Prostate gland (tissue), 2 donors: ENCODE results near the gene FNDC10. TPM values are rescaled to one million over a fixed set of nuclear protein-coding genes. Genes with fewer than 3 reads are reported as not detected.
"Not testable (repeated sequence)": the region's sequence is repeated elsewhere in the genome, so short reads cannot be mapped to it uniquely, and the experiment has no call there.

Experiments
- DNase-seq: peaks from one replicate; pipeline ENCODE4 v3.0.0-alpha.2; 2019; ENCODE audit warnings: low spot score
- H3K27ac ChIP-seq, 2 donors: fragments of 200-600 bp; sonication (generic); 2 replicates each; pipeline ENCODE4 v1.5.1; 2017 to 2019
- H3K27me3 ChIP-seq: fragments of 200-600 bp; sonication (generic); replicated peaks from 2 replicates; pipeline ENCODE4 v1.5.1; 2019; ENCODE audit not compliant: insufficient read depth
- H3K36me3 ChIP-seq, 2 donors: fragments of 200-600 bp; sonication (generic); 1 replicate in 1 of 2; 2 replicates in 1 of 2; pipeline versions ENCODE4 v1.5.1 to v1.8.1; 2017 to 2019
- H3K4me1 ChIP-seq: fragments of 200-600 bp; sonication (generic); replicated peaks from 2 replicates; pipeline ENCODE4 v1.5.1; 2019
- H3K4me3 ChIP-seq, 2 donors: fragments of 200-600 bp; sonication (generic); 2 replicates each; pipeline ENCODE4 v1.5.1; 2017 to 2019
- H3K9me3 ChIP-seq: fragments of 200-600 bp; sonication (generic); 2 replicates; pipeline ENCODE4 v1.5.1; 2017
- POLR2A ChIP-seq: fragments of 450-650 bp; IDR thresholded peaks from one replicate; pipeline ENCODE4 v1.6.1; 2016; ENCODE audit warnings: antibody characterized with exemption, mild to moderate bottlenecking
- POLR2AphosphoS5 ChIP-seq: sonication (generic); formaldehyde crosslinking; IDR thresholded peaks from one replicate; pipeline ENCODE4 v1.6.1; 2017; ENCODE audit warnings: antibody characterized with exemption
- WGBS: methylation state at CpG from one replicate; pipeline ENCODE4 v1.1.5; 2018; 5-methylcytosine and 5-hydroxymethylcytosine counted together
- intact Hi-C: fragments of 100-400 bp; cut with DNase I; formaldehyde crosslinking; loops from one replicate; pipeline ENCODE4 v1.14.2; 2022
- total RNA-seq, 2 donors: library from RNA; depleted of rRNA; stranded (reverse); fragments of >200 nt; gene quantifications; one replicate each; pipeline ENCODE4 v1.1.0, GENCODE V29; 2016
- TF ChIP-seq, protein P1 (sequence below), 4 experiments: fragments of 200-600 bp in 2 of 4; fragments of 450-650 bp in 2 of 4; sonication (generic) in 2 of 4; IDR thresholded peaks; 1 replicate in 3 of 4; 2 replicates in 1 of 4; pipeline ENCODE4 v1.5.1; 2016 to 2019; ENCODE audit warnings: antibody characterized with exemption in 4 of 4, mild to moderate bottlenecking in 2 of 4, moderate library complexity in 2 of 4

Gene FNDC10
- total RNA-seq, 2 donors from 2014 or later = 3.5 to 33.3 TPM

DNA sequence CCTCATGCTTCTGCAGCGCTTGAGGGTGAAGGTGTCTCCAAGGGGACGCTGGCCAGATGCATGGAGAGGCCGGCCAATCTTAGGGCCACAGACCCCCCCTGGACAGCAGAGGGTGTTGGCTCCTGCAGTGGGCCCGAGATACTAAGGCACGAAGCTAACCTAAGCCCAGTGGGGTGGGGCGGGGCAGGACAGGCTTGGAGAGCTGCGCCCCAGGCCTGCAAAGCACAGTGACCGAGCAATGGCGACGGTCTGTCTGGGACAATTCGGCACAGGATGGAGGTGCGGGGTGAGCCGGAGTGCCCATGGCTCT lies 1.3 kb downstream of the FNDC10 start:
- peaks cover 7% of the 10 kb centered on the region for H3K27me3 ChIP-seq
- WGBS = 84% methylated on average over 13 of the region's 13 CpGs

DNA sequence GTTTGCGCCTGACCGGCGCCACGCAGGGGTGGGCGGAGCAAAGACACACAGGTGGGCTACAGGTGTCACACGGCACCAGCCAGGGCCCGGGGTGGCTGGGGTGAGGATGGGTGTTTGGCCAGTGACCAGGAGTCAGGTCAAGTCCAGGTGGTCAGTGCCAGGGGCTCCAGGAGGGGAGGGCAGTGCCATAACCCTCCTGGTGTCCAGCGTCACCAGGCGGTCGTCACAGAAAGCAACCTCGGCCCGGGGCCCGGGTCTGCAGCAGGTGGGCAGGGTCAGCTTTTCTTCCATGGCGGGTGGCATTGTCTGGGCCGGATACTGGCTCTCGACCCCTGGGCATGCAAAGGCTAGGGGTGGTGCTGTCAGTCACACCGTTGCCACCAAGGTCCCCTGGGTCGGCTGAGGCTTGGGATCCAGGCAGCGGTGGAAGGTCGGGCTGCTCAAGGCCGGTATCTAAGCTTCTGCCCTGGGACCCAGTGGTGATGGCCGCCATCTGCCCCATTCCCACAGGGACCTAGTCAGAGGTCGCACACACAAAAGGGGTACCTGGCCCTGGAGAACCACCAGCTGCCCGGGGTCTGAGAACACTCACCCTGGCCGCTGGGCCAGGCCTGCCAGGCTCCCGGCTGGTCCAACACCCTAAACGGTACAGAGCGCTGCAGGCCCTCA lies 1.8 kb downstream of the FNDC10 start:
- Histone ChIP-seq H3K9me3 (no peaks in the 10 kb centered on the region), H3K36me3 (no peaks in the 10 kb centered on the region), H3K27ac (no peak overlapping the region), H3K27me3 (peaks cover 7% of the 10 kb centered on the region), H3K4me1 (no peaks in the 10 kb centered on the region), H3K4me3 (no peak overlapping the region)
- WGBS = 88% methylated on average over 27 of the region's 28 CpGs
- DNase-seq = no peak
- no peak for TF ChIP-seq POLR2AphosphoS5
- TF ChIP-seq, protein P1, sequence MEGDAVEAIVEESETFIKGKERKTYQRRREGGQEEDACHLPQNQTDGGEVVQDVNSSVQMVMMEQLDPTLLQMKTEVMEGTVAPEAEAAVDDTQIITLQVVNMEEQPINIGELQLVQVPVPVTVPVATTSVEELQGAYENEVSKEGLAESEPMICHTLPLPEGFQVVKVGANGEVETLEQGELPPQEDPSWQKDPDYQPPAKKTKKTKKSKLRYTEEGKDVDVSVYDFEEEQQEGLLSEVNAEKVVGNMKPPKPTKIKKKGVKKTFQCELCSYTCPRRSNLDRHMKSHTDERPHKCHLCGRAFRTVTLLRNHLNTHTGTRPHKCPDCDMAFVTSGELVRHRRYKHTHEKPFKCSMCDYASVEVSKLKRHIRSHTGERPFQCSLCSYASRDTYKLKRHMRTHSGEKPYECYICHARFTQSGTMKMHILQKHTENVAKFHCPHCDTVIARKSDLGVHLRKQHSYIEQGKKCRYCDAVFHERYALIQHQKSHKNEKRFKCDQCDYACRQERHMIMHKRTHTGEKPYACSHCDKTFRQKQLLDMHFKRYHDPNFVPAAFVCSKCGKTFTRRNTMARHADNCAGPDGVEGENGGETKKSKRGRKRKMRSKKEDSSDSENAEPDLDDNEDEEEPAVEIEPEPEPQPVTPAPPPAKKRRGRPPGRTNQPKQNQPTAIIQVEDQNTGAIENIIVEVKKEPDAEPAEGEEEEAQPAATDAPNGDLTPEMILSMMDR (IDR thresholded peaks at IDR 0.05) = no peak
- no peak for TF ChIP-seq POLR2A
- intact Hi-C loops = no loop called here

More for the DNA sequence above, 1.3 kb downstream of the FNDC10 start:
- no peak for DNase-seq
- no peak for TF ChIP-seq POLR2AphosphoS5
- TF ChIP-seq, protein P1 (IDR thresholded peaks at IDR 0.05) = no peak
- no peak for TF ChIP-seq POLR2A
- Histone ChIP-seq H3K4me1 (no peaks in the 10 kb centered on the region), H3K36me3 (no peaks in the 10 kb centered on the region), H3K4me3 (no peak overlapping the region), H3K27ac (no peak overlapping the region), H3K9me3 (no peaks in the 10 kb centered on the region)
- intact Hi-C loops = no loop called here

DNA sequence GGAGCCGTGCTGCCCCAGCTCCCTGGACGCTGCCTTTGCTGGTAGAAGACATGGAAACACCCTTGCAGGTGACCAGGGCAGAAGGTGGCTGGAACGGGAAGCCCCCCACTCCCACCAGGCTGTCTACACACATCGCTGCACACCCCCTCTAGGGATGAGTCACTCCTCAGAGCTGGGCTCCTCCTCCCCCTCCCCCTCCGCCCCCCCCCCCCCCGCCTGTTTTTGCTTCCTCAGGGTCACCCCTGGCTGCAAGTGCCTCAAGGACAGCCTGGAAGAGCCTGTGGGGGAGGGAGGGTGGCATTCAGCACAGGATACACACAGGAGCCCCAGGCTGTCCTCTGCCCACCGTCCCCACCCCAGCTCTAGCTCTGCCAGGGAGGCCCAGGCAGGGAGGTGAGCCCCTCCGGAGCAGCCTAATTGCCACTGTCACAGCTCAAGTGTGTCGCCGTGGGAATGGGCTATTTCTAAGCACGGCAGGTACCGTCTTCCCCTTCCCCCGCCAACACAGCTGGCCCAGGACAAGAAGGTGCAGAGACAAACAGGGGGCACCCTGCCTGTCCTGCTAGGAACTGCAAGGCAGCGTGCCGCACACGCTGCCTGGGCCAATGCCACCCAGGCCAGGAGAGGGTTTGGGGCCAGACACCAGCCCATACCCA lies 2.5 kb downstream of the FNDC10 start:
- peaks cover 7% of the 10 kb centered on the region for H3K27me3 ChIP-seq
- no peak for DNase-seq
- no peaks in the 10 kb centered on the region for H3K4me1 ChIP-seq
- H3K27ac ChIP-seq = no peak overlapping the region
- H3K9me3 ChIP-seq = no peaks in the 10 kb centered on the region
- 15% methylated on average over 11 of the region's 16 CpGs for WGBS
- TF ChIP-seq, protein P1 (IDR thresholded peaks at IDR 0.05) = peak in 1 of 4 experiments; percentile 28
- TF ChIP-seq POLR2A (no peak), POLR2AphosphoS5 (no peak)
- H3K4me3 ChIP-seq = no peak overlapping the region
- no peaks in the 10 kb centered on the region for H3K36me3 ChIP-seq
- intact Hi-C loops = no loop called here

GRCh38 chr1:1596493-1597274 lies 3.3 kb downstream of the FNDC10 start:
- intact Hi-C loops = no loop called here
- Histone ChIP-seq H3K4me1 (no peaks in the 10 kb centered on the region), H3K36me3 (no peaks in the 10 kb centered on the region), H3K27ac (no peak overlapping the region), H3K9me3 (no peaks in the 10 kb centered on the region), H3K4me3 (no peak overlapping the region), H3K27me3 (peaks cover 7% of the 10 kb centered on the region)
- DNase-seq = no peak
- TF ChIP-seq, protein P1 (IDR thresholded peaks at IDR 0.05) = no peak
- no peak for TF ChIP-seq POLR2AphosphoS5
- TF ChIP-seq POLR2A = no peak
- WGBS = 32% methylated on average over 12 of the region's 12 CpGs

DNA sequence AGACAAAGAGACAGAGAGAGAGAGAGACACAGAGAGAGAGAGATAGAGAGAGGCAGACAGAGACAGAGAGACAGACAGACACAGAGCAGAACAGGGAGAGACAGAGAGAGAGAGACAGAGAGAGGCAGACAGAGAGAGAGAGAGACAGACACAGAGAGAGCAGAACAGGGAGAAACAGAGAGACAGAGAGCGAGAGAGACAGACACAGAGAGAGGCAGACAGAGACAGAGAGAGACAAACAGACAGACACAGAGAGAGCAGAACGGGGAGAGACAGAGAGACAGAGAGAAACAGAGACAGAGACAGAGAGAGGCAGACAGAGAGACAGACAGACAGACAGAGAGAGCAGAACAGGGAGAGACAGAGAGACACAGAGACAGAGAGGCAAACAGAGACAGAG lies 4.6 kb downstream of the FNDC10 start:
- H3K27me3 ChIP-seq, H3K4me1 ChIP-seq, H3K4me3 ChIP-seq, intact Hi-C loops, DNase-seq, H3K9me3 ChIP-seq, H3K27ac ChIP-seq, H3K36me3 ChIP-seq: not testable (repeated sequence)
- 82% methylated on average over 2 of the region's 2 CpGs for WGBS
